Trophoblast cell (in vitro differentiated cells and primary cell): ENCODE data around the gene SPRY1.

ENCODE experiments used
- DNase-seq, 2 donors: peaks; one replicate each; pipeline ENCODE4 v3.0.0-alpha.2; 2016
- H2AFZ ChIP-seq: 2 replicates; pipeline ENCODE4 v1.6.1; 2013; ENCODE audit warnings: low read length, moderate library complexity, mild to moderate bottlenecking; ENCODE audit not compliant: insufficient read depth, poor library complexity
- H2AK5ac ChIP-seq: 2 replicates; pipeline ENCODE4 v1.6.1; 2013; ENCODE audit warnings: mild to moderate bottlenecking, low read length
- H2BK120ac ChIP-seq: 2 replicates; pipeline ENCODE4 v1.6.1; 2013; ENCODE audit warnings: low read length, mild to moderate bottlenecking, moderate library complexity; ENCODE audit not compliant: insufficient read depth, poor library complexity
- H2BK12ac ChIP-seq: 2 replicates; pipeline ENCODE4 v1.6.1; 2013; ENCODE audit warnings: mild to moderate bottlenecking, low read length, moderate library complexity
- H2BK5ac ChIP-seq: 2 replicates; pipeline ENCODE4 v1.6.1; 2013; ENCODE audit warnings: low read length, low read depth, moderate library complexity, mild to moderate bottlenecking; ENCODE audit not compliant: poor library complexity
- H3K14ac ChIP-seq: 2 replicates; pipeline ENCODE4 v1.6.1; 2013; ENCODE audit warnings: mild to moderate bottlenecking, low read length
- H3K18ac ChIP-seq: 2 replicates; pipeline ENCODE4 v1.6.1; 2013; ENCODE audit warnings: mild to moderate bottlenecking, low read length
- H3K23ac ChIP-seq: 2 replicates; pipeline ENCODE4 v1.6.1; 2013; ENCODE audit warnings: low read length
- H3K27ac ChIP-seq: 2 replicates; pipeline ENCODE4 v1.5.1; 2013; ENCODE audit warnings: low read depth, mild to moderate bottlenecking, inconsistent platforms, low read length, moderate library complexity
- H3K27me3 ChIP-seq: 2 replicates; pipeline ENCODE4 v1.6.1; 2013; ENCODE audit warnings: inconsistent platforms, mild to moderate bottlenecking, low read length, moderate library complexity; ENCODE audit not compliant: insufficient read depth
- H3K36me3 ChIP-seq, 2 experiments: 1 replicate in 1 of 2; 2 replicates in 1 of 2; pipeline ENCODE4 v1.6.1; 2013; ENCODE audit warnings: low read length in 2 of 2, mild to moderate bottlenecking in 2 of 2, moderate library complexity in 1 of 2; ENCODE audit not compliant: insufficient read depth in 2 of 2, control insufficient read depth in 1 of 2
- H3K4ac ChIP-seq: 2 replicates; pipeline ENCODE4 v1.6.1; 2013; ENCODE audit warnings: low read depth, mild to moderate bottlenecking, low read length, moderate library complexity
- H3K4me1 ChIP-seq, 2 experiments: 1 replicate in 1 of 2; 2 replicates in 1 of 2; pipeline ENCODE4 v1.6.1; 2013; ENCODE audit warnings: low read length in 2 of 2, mild to moderate bottlenecking in 2 of 2, moderate library complexity in 1 of 2; ENCODE audit not compliant: insufficient read depth in 2 of 2, control insufficient read depth in 1 of 2
- H3K4me2 ChIP-seq: 2 replicates; pipeline ENCODE4 v1.6.1; 2013; ENCODE audit warnings: inconsistent platforms, mild to moderate bottlenecking, low read length, moderate library complexity
- H3K4me3 ChIP-seq: 2 replicates; pipeline ENCODE4 v1.5.1; 2013; ENCODE audit warnings: mild to moderate bottlenecking, low read depth, low read length, inconsistent platforms
- H3K79me1 ChIP-seq: one replicate; pipeline ENCODE4 v1.6.1; 2013; ENCODE audit warnings: low read length
- H3K79me2 ChIP-seq: 2 replicates; pipeline ENCODE4 v1.6.1; 2013; ENCODE audit warnings: low read length, mild to moderate bottlenecking; ENCODE audit not compliant: control insufficient read depth, insufficient read depth, poor library complexity
- H3K9ac ChIP-seq: 2 replicates; pipeline ENCODE4 v1.6.1; 2013; ENCODE audit warnings: mild to moderate bottlenecking, low read length
- H3K9me3 ChIP-seq: 2 replicates; pipeline ENCODE4 v1.6.1; 2013; ENCODE audit warnings: low read depth, mild to moderate bottlenecking, control low read depth, inconsistent platforms, low read length; ENCODE audit not compliant: insufficient read depth
- H4K12ac ChIP-seq: 2 replicates; pipeline ENCODE4 v1.6.1; 2013; ENCODE audit warnings: low read depth, mild to moderate bottlenecking, low read length, moderate library complexity
- H4K8ac ChIP-seq: 2 replicates; pipeline ENCODE4 v1.6.1; 2013; ENCODE audit warnings: low read depth, mild to moderate bottlenecking, low read length, moderate library complexity
- H4K91ac ChIP-seq: one replicate; pipeline ENCODE4 v1.6.1; 2013; ENCODE audit warnings: low read depth, mild to moderate bottlenecking, low read length, moderate library complexity
- WGBS: extraction: QIAGEN DNeasy Blood & Tissue Kit; methylation state at CpG from one replicate; pipeline ENCODE4 v1.1.7; 2013; ENCODE audit warnings: missing lambda C conversion rate; ENCODE audit not compliant: insufficient read length, insufficient coverage; ENCODE audit errors: extremely low coverage; 5-methylcytosine and 5-hydroxymethylcytosine counted together

Gene SPRY1

DNA sequence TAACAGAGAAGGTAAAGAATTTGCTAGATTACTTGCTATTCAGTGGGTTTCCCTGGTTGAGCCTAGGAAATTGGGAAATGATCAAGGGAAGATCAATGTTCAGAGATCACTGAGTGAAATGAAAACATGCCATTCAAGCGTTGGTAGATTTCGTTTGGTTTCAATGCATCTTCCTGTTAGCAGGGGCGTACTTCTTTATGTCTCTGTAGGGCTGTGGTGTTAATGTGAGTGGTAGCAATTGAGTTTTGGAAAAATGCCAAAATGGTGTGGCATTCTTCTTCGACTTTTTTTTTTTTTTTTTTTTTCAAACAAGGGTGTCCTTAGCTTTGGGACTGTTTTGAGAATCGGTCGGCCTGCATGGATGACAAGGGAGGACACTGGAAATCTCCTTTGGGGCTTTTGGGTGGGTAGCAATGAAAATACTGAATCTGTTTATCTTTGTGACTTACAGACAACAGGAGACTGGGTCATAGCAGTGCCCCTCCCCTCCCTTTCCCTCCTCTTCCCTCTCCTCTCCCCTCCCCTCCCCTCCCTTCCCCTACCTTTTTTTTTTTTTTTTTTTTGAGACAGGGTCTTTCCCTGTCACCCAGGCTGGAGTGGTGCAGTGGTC, 50.4 kb downstream of the SPRY1 start:
- no peaks in the 10 kb centered on the region for H3K36me3 ChIP-seq
- DNase-seq: no peak
- WGBS: no CpG with 5 or more reads among the region's 6 CpGs

GRCh38 chr4:123449362-123449761, 52.8 kb downstream of the SPRY1 start:
- Histone ChIP-seq H2BK120ac (no peak overlapping the region), H3K27ac (no peak overlapping the region), H3K9me3 (no peaks in the 10 kb centered on the region), H4K8ac (no peak overlapping the region), H3K4me1 (peaks cover 1 to 2% of the 10 kb centered on the region in 2 experiments), H2AFZ (no peak overlapping the region), H2BK12ac (no peak overlapping the region), H3K23ac (no peak overlapping the region), H3K4me2 (no peak overlapping the region), H4K12ac (no peak overlapping the region), H3K4me3 (no peak overlapping the region), H3K4ac (no peak overlapping the region), H3K79me1 (no peaks in the 10 kb centered on the region), H2BK5ac (no peak overlapping the region), H4K91ac (no peak overlapping the region), H3K18ac (no peak overlapping the region), H3K9ac (no peak overlapping the region), H3K14ac (no peak overlapping the region), H3K36me3 (no peaks in the 10 kb centered on the region), H3K79me2 (no peaks in the 10 kb centered on the region), H3K27me3 (no peaks in the 10 kb centered on the region), H2AK5ac (no peak overlapping the region)
- DNase-seq: no peak
- WGBS: no CpG with 5 or more reads among the region's 5 CpGs

More for the DNA sequence above, 50.4 kb downstream of the SPRY1 start:
- Histone ChIP-seq H3K9me3 (no peaks in the 10 kb centered on the region), H3K4me3 (no peak overlapping the region), H2AFZ (no peak overlapping the region), H4K8ac (no peak overlapping the region), H3K23ac (no peak overlapping the region), H2AK5ac (no peak overlapping the region), H4K12ac (no peak overlapping the region), H4K91ac (no peak overlapping the region), H3K27me3 (no peaks in the 10 kb centered on the region), H3K27ac (no peak overlapping the region), H3K79me1 (no peaks in the 10 kb centered on the region), H3K14ac (no peak overlapping the region), H2BK120ac (no peak overlapping the region), H2BK12ac (no peak overlapping the region), H3K9ac (no peak overlapping the region), H3K18ac (no peak overlapping the region), H3K4me2 (no peak overlapping the region), H3K4me1 (peaks cover 2 to 5% of the 10 kb centered on the region in 2 experiments), H3K4ac (no peak overlapping the region), H2BK5ac (no peak overlapping the region), H3K79me2 (no peaks in the 10 kb centered on the region)

GRCh38 chr4:123449780-123450179, 53.2 kb downstream of the SPRY1 start:
- H3K27ac ChIP-seq: no peak overlapping the region
- H3K18ac ChIP-seq: no peak overlapping the region
- no peaks in the 10 kb centered on the region for H3K79me2 ChIP-seq
- no peak overlapping the region for H2AFZ ChIP-seq
- no peak overlapping the region for H3K4ac ChIP-seq
- H2BK12ac ChIP-seq: no peak overlapping the region
- no CpG with 5 or more reads among the region's 1 CpG for WGBS
- no peak overlapping the region for H2AK5ac ChIP-seq
- H4K8ac ChIP-seq: no peak overlapping the region
- no peak for DNase-seq
- no peaks in the 10 kb centered on the region for H3K36me3 ChIP-seq
- H3K14ac ChIP-seq: no peak overlapping the region
- H4K12ac ChIP-seq: no peak overlapping the region
- no peak overlapping the region for H3K4me2 ChIP-seq
- no peak overlapping the region for H3K23ac ChIP-seq
- no peak overlapping the region for H3K4me3 ChIP-seq
- H3K9me3 ChIP-seq: no peaks in the 10 kb centered on the region
- no peak overlapping the region for H4K91ac ChIP-seq
- H3K79me1 ChIP-seq: no peaks in the 10 kb centered on the region
- no peak overlapping the region for H3K9ac ChIP-seq
- H3K27me3 ChIP-seq: no peaks in the 10 kb centered on the region
- no peak overlapping the region for H2BK5ac ChIP-seq
- no peak overlapping the region for H2BK120ac ChIP-seq
- no peaks in the 10 kb centered on the region for H3K4me1 ChIP-seq

- Histone ChIP-seq H3K4me2 (no peak overlapping the region), H2AK5ac (no peak overlapping the region), H3K27ac (no peak overlapping the region), H3K18ac (no peak overlapping the region), H3K14ac (no peak overlapping the region), H2BK5ac (no peak overlapping the region), H4K91ac (no peak overlapping the region), H3K36me3 (no peaks in the 10 kb centered on the region), H3K4me1 (no peaks in the 10 kb centered on the region), H3K23ac (no peak overlapping the region), H3K4me3 (no peak overlapping the region), H3K27me3 (no peaks in the 10 kb centered on the region), H2BK12ac (no peak overlapping the region), H2BK120ac (no peak overlapping the region), H4K12ac (no peak overlapping the region), H3K9me3 (no peaks in the 10 kb centered on the region), H3K4ac (no peak overlapping the region), H4K8ac (no peak overlapping the region), H3K79me1 (no peaks in the 10 kb centered on the region), H3K9ac (no peak overlapping the region), H2AFZ (no peak overlapping the region), H3K79me2 (no peaks in the 10 kb centered on the region)
- DNase-seq: no peak
These were observed 53.8 kb downstream of the SPRY1 start for GRCh38 chr4:123450393-123450792.
